Right atrium auricular region (tissue), 2 donors: ENCODE results near the gene MED19. TPM values are rescaled to one million over a fixed set of nuclear protein-coding genes. Genes with fewer than 3 reads are reported as not detected.
A peak's percentile ranks its signal among the peaks of the same experiment; 100 is the strongest.

Experiments
- DNase-seq: peaks from one replicate; pipeline ENCODE4 v3.0.0-alpha.2; 2019; ENCODE audit warnings: low spot score
- H3K27ac ChIP-seq, 2 donors: fragments of 200-600 bp; sonication (generic); 1 replicate in 1 of 2; 2 replicates in 1 of 2; pipeline ENCODE4 v1.5.1; 2016 to 2019
- H3K27me3 ChIP-seq, 2 donors: fragments of 200-600 bp; sonication (generic); one replicate each; pipeline versions ENCODE4 v1.5.1 to v1.6.0; 2017 to 2019
- H3K36me3 ChIP-seq: fragments of 200-600 bp; sonication (generic); one replicate; pipeline ENCODE4 v1.5.1; 2016
- H3K4me1 ChIP-seq, 2 donors: fragments of 200-600 bp; sonication (generic); one replicate each; pipeline versions ENCODE4 v1.5.1 to v1.6.0; 2017 to 2019
- H3K4me3 ChIP-seq, 2 donors: fragments of 200-600 bp; sonication (generic); 1 replicate in 1 of 2; 2 replicates in 1 of 2; pipeline ENCODE4 v1.5.1; 2017 to 2019; ENCODE audit warnings: mild to moderate bottlenecking in 1 of 2, moderate library complexity in 1 of 2
- H3K9me3 ChIP-seq, 2 donors: fragments of 200-600 bp; sonication (generic); one replicate each; pipeline ENCODE4 v1.5.1; 2019
- total RNA-seq, 2 donors: library from RNA; depleted of rRNA; stranded (reverse); fragments of >200 nt; gene quantifications; one replicate each; pipeline ENCODE4 v1.1.0, GENCODE V29; 2016
- TF ChIP-seq, protein P1 (sequence below), 2 donors: fragments of 200-600 bp; sonication (generic); IDR thresholded peaks; one replicate each; pipeline ENCODE4 v1.5.1; 2019; ENCODE audit warnings: antibody characterized with exemption in 2 of 2

Gene MED19
- total RNA-seq, 2 donors from 2014 or later = 15.4 to 17.5 TPM

DNA sequence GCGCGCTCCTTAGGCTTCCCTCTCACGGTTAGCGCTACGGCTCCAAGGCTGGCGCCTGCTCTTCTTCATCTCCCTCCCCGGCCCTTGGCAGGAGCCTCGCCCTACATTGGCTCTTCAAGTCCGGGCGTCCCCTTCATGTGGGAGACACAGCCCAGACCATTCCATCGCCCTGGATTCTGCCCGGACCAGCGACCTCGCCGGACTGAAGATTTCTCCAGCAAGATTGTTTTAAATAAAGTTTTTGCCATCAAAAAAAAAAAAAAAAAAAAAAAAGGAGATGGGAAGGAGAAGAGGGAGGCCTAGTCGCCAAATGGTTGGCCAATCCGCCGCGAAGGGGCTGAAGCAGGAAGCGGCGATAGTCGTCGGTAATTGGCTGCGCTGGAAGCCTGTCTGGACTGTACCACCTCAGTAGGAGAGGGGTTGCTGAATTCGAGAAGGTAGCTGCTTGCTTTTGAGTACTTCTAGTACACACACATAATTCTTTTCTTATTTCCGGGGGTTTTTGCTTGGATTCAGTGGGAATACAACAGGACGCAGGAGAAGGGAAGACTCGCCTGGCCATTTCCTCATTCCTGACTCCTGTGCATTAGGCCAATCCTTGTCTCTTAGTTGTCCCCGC is 44.8 kb downstream of the MED19 start:
- Histone ChIP-seq H3K27me3 (no peaks in the 10 kb centered on the region), H3K9me3 (no peaks in the 10 kb centered on the region), H3K4me1 (peaks cover 0 to 33% of the 10 kb centered on the region in 2 donors), H3K36me3 (peaks cover 6% of the 10 kb centered on the region), H3K27ac (peak overlapping the region; percentile 97 to 99), H3K4me3 (peak overlapping the region; percentile 94 to 99)
- DNase-seq = peak; percentile 98
- TF ChIP-seq, protein P1, sequence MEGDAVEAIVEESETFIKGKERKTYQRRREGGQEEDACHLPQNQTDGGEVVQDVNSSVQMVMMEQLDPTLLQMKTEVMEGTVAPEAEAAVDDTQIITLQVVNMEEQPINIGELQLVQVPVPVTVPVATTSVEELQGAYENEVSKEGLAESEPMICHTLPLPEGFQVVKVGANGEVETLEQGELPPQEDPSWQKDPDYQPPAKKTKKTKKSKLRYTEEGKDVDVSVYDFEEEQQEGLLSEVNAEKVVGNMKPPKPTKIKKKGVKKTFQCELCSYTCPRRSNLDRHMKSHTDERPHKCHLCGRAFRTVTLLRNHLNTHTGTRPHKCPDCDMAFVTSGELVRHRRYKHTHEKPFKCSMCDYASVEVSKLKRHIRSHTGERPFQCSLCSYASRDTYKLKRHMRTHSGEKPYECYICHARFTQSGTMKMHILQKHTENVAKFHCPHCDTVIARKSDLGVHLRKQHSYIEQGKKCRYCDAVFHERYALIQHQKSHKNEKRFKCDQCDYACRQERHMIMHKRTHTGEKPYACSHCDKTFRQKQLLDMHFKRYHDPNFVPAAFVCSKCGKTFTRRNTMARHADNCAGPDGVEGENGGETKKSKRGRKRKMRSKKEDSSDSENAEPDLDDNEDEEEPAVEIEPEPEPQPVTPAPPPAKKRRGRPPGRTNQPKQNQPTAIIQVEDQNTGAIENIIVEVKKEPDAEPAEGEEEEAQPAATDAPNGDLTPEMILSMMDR (IDR thresholded peaks at IDR 0.05) = no peak

DNA sequence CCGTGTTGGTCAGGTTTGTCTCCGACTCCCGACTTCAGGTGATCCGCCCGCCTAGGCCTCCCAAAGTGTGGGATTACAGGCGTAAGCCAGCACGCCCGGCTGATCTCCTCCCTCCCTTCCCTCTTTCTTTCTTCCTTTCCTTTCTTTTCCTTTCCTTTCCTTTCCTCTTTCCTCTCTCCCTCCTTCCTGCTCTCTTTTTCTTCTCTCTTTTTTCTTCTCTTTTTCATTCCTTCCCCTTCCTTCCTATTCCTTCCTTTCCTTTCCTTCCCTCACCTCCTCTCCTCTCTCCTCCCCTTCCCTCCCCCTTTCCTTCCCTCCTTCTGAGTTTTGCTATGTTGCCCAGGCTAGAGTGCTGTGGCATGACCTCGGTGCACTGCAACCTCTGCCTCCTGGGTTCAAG is 48.0 kb downstream of the MED19 start:
- Histone ChIP-seq H3K36me3 (peaks cover 32% of the 10 kb centered on the region), H3K27ac (no peak overlapping the region), H3K4me3 (no peak overlapping the region), H3K9me3 (no peaks in the 10 kb centered on the region), H3K27me3 (no peaks in the 10 kb centered on the region), H3K4me1 (peaks cover 0 to 11% of the 10 kb centered on the region in 2 donors)
- TF ChIP-seq, protein P1 (IDR thresholded peaks at IDR 0.05) = no peak
- DNase-seq = no peak

DNA sequence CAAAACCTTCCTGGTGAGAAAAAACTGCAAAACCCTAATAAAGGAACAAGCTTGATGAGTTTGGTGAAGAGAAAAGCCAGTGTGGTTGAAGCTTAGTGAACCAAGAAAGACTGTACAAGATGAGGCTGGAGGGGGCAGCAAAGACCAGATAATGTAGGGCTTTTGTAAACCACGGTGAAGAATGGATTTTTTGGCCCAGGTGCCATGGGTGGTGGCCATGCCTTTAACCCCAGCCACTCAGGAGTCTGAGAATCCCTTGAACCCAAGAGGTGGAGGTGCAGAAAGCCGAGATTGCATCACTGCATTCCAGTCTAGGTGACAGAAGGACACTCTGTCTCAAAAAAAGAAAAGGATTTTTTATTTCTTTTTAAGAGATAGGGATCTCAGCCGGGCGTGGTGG is 49.1 kb downstream of the MED19 start:
- no peak overlapping the region for H3K27ac ChIP-seq
- H3K4me1 ChIP-seq = peaks cover 0 to 17% of the 10 kb centered on the region in 2 donors
- no peak for DNase-seq
- no peaks in the 10 kb centered on the region for H3K27me3 ChIP-seq
- H3K9me3 ChIP-seq = no peaks in the 10 kb centered on the region
- TF ChIP-seq, protein P1 (IDR thresholded peaks at IDR 0.05) = no peak
- H3K4me3 ChIP-seq = no peak overlapping the region
- peaks cover 32% of the 10 kb centered on the region for H3K36me3 ChIP-seq

DNA sequence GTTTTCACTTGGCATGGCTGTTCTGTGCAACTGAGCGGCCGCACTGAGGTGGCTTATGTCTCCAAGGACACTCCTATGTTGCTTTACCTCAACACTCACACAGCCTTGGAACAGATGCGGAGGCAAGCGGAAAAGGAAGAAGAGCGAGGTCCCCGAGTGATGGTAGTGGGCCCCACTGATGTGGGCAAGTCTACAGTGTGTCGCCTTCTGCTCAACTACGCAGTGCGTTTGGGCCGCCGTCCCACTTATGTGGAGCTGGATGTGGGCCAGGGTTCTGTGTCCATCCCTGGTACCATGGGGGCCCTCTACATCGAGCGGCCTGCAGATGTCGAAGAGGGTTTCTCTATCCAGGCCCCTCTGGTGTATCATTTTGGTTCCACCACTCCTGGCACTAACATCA is 52.3 kb downstream of the MED19 start:
- H3K27ac ChIP-seq = no peak overlapping the region
- DNase-seq = no peak
- peaks cover 32% of the 10 kb centered on the region for H3K36me3 ChIP-seq
- H3K27me3 ChIP-seq = no peaks in the 10 kb centered on the region
- H3K9me3 ChIP-seq = no peaks in the 10 kb centered on the region
- peaks cover 0 to 15% of the 10 kb centered on the region in 2 donors for H3K4me1 ChIP-seq
- no peak overlapping the region for H3K4me3 ChIP-seq
- TF ChIP-seq, protein P1 (IDR thresholded peaks at IDR 0.05) = no peak

- Histone ChIP-seq H3K36me3 (peaks cover 32% of the 10 kb centered on the region), H3K4me1 (peaks cover 0 to 15% of the 10 kb centered on the region in 2 donors), H3K27me3 (no peaks in the 10 kb centered on the region), H3K4me3 (peak overlapping the region; percentile 63 to 77), H3K9me3 (no peaks in the 10 kb centered on the region), H3K27ac (peak overlapping the region; percentile 55 to 91)
- TF ChIP-seq, protein P1 (IDR thresholded peaks at IDR 0.05) = no peak
- no peak for DNase-seq
These were observed 54.0 kb downstream of the MED19 start for GRCh38 chr11:57658023-57658361.
